Erythroblast (primary cell): Measurements from ENCODE around the gene FYN.
"Not testable (repeated sequence)": the region's sequence is repeated elsewhere in the genome, so short reads cannot be mapped to it uniquely, and the experiment has no call there.

Experiments
- DNase-seq, 2 experiments: peaks; one replicate each; lab custom pipeline; 2025; lab: John Stamatoyannopoulos, UW
- GATA1 ChIP-seq: IDR thresholded peaks from 2 replicates; pipeline ENCODE4 v1.6.1; 2011; ENCODE audit warnings: low read depth, mild to moderate bottlenecking, control low read depth, low read length, moderate library complexity
- POLR2A ChIP-seq: IDR thresholded peaks from 2 replicates; pipeline ENCODE4 v1.6.1; 2011; ENCODE audit warnings: mild to moderate bottlenecking, low read length

FYN gene

GRCh38 chr6:111894951-111895350 lies 21.7 kb upstream of the FYN start:
- TF ChIP-seq GATA1, result no peak
- no peak for TF ChIP-seq POLR2A
- DNase-seq, result no peak

GRCh38 chr6:111894272-111894671 lies 21.0 kb upstream of the FYN start:
- TF ChIP-seq GATA1 (no peak), POLR2A (no peak)
- no peak for DNase-seq

DNA sequence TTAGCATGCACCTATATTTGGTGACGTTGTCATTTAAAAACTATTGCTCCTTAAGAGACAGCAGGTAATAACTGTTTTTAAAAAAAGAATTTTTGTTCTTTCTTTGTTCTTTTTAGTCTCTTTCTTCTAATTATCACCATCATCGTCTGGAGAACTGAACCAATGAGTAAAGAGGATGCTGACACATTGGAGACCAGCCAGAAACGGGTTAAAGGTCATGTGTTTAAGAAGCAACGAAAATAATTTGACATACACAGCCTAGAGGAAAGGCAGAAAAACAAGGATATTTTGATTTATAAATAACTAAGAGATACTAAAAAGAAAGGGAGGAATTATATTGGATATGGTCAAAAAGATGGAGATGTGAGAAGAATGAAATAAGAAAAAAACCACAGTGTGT lies 19.2 kb upstream of the FYN start:
- DNase-seq, result no peak
- TF ChIP-seq POLR2A (no peak), GATA1 (no peak)

DNA sequence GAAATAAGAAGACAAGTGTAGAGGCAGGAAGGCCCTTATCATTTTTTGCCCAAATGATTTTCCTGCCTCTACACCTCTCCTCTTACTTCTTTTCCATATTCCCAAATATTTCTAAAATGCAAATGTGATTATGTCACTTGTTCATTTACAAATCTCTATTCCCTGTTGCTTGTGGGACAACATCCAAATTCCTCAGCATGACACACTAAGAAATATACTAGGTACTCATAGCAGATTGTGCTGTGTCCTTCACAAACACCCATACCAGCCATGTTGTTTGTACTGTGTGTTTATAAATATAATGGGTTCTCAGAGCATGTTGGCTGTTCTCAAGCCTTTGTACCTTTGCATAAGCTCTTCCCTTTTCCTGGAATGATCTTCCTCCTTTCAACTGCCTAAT lies 17.7 kb upstream of the FYN start:
- no peak for TF ChIP-seq GATA1
- TF ChIP-seq POLR2A, result no peak
- no peak for DNase-seq

GRCh38 chr6:111888928-111889695 lies 15.9 kb upstream of the FYN start:
- no peak for TF ChIP-seq POLR2A
- TF ChIP-seq GATA1, result no peak

GRCh38 chr6:111886793-111887192 lies 13.5 kb upstream of the FYN start:
- DNase-seq, result not testable (repeated sequence)

More at GRCh38 chr6:111888928-111889695, 15.9 kb upstream of the FYN start:
- DNase-seq, result no peak

- DNase-seq, result no peak
- TF ChIP-seq GATA1 (no peak), POLR2A (no peak)
Observed at GRCh38 chr6:111885373-111886027, 12.2 kb upstream of the FYN start.

- no peak for DNase-seq
- TF ChIP-seq GATA1, result no peak
- TF ChIP-seq POLR2A, result no peak
Observed at GRCh38 chr6:111884068-111884467, 10.8 kb upstream of the FYN start.

DNA sequence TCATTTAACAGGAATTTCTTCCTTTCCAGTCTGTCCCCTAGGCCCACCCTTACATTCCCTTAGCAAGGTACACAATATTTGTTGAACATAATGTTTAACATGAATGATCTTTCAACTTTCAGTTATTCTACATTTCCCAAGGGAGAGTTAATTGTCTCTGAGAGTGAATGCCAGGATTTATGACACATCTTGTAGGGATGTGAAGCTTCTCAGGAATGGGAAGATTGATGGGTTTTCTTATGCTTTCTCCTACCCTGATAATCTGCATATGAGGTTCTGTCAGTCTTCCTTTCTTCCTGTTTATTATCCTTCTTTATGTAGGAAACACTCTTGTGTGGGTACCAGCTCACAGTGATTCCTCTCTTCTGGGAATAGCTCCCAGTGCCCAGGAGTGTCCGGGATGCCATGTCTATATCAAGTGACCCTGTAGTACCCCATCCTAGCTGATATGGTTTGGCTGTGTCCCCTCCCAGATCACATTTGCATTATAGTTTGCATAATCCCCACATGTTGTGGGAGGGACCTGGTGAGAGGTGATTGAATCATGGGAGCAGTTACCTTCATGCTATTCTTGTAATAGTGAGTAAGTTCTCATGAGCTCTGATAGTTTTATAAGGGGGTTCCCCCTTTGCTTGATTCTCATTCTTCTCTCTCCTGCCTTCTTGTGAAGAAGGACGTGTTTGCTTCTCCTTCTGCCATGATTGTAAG lies 7.1 kb upstream of the FYN start:
- no peak for DNase-seq
- TF ChIP-seq POLR2A (no peak), GATA1 (no peak)

- DNase-seq, result no peak
- TF ChIP-seq POLR2A, result no peak
- no peak for TF ChIP-seq GATA1
Observed at GRCh38 chr6:111875741-111876140, 2.5 kb upstream of the FYN start.

- DNase-seq, result peak; percentile 17 to 24
- no peak for TF ChIP-seq GATA1
- no peak for TF ChIP-seq POLR2A
Observed at GRCh38 chr6:111874025-111874415, 768 bp upstream of the FYN start.

DNA sequence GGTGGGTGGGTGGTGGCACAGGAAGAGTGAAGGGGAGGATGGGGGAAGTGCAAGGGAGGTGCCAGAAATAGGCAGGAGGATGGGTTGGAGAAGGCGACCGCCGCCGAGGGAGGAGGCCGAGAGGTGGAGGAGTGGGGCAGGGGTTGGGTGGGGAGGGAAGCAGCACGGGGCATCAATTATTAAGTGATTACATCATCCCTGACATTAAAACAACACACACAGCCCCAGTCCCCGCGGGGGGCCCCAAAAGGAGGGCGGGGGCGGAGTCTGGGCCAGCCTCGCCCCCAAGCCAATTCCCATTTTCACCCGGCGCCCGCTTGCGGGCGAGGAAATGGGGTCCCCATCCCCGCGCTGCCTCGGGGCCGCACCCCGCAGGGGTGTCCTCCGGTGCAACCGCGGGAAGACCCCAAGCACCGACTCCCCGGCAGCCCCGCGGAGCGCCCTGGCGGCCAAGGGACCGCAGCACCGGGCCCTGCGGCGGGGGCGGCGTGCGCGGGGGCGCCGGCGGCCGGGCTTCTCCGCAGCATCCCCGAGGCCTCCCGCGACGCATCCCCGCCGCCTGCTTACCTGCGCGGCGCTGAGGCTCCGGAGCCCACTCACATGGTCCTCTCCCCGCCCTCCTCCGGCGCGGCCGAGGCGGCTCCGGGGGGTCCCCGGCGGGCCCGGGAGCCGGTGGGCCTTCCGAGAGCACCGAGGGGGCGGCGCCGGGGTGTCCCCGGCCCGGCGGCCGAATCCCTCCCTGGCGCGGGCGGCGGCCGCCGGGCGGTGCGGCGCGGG lies 663 bp downstream of the FYN start:
- no peak for TF ChIP-seq GATA1
- TF ChIP-seq POLR2A, result no peak
- peak; percentile 65 to 75 for DNase-seq

DNA sequence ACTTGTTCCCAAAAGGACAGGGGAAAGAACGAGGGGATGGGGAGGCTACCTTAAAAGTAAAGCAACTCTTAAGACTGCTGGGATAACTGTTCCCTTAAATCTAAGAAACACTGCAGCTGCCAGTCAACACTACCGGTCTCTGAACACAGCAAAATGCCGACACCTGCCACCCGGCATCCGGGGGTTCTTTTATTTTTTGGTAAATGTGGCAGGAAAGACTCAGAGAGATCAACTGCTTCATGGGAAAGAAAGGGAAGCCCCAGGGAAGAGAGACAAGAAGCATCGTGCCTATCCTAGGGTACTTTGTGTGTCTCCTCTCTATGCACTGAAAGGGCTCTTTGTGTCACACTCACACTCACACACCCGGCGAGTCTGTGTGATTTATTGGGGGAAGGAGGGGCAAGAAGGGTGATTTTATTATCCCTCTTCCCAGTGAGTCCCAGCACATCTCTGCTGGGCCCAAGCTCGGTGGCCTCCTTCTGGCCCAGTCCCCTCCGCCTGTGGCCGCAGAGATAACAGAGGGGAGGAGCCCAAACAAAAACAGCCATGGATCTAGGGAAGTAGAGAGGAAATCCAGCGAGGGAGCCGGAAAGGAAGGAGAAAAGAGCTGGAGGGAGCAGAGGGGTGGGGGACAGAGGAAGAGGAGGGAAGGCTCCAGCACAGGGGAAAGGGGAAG lies 1.4 kb downstream of the FYN start:
- peak; percentile 79 to 83 for DNase-seq
- TF ChIP-seq GATA1 (no peak), POLR2A (no peak)

DNA sequence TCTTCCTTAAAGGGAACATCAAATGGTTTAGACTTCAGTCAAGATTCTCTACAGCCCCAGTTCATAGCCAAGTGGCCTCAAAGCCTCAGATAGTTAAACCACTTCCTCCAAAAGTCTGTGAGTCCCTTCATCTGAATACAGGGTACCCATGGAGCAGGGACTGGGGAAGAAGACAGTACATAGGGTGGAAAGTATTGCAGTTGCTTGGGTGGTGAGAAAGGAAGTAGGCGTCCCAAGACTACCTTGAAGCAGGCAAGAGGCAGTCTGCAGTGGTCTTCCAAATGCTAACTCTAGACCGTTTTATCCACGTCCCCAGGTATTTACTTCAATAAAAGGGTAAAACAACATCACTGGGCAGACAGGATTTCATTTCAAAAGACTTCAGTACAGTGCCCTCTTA lies 2.0 kb downstream of the FYN start:
- peak; percentile 10 to 43 for DNase-seq
- no peak for TF ChIP-seq POLR2A
- TF ChIP-seq GATA1, result no peak
